Amniotic stem cell (primary cell): ENCODE measurements around the gene DLGAP5.

ENCODE experiments used
- DNase-seq: peaks from one replicate; lab custom pipeline; 2025; lab: John Stamatoyannopoulos, UW

The DLGAP5 gene

GRCh38 chr14:55180434-55180833 is 11.0 kb downstream of the DLGAP5 start:
- DNase-seq, result no peak

DNA sequence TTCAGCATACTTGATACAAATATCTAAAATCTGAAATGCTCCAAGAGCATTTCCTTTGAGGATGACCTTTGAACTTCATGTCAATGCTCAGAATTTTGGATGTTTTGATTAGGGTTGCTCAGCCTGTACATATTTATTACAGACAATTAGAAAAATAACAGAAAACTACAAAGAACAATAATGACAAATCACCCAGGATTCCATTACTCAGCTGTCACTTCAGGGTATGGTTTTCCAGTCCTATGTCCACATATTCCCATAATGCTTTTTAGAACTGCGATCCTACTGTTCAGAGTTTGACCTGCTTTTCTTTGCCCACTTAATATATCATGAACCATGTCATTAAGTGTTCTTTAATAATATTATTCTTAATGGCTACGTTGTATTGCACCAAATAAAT is 11.4 kb downstream of the DLGAP5 start:
- DNase-seq, result no peak

GRCh38 chr14:55170526-55170925 is 20.9 kb downstream of the DLGAP5 start:
- no peak for DNase-seq

DNA sequence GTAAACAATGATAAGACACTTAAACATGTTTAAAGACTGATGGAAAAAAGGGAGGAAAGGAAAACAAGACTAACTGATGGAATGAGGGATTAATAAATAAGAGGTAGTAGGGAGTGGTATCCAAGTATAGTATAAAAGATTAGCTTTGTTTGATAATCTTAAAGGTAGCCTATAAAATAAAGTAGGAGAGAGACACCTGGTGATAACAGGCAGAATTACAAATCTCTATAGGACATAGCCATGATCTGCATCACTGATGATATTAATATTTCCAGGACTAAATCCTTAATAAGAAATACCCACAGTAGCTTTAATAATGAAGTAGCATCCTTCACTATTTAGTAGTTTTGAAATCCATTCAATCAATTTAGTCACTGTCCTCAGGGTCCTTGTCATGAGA is 30.4 kb downstream of the DLGAP5 start:
- DNase-seq, result no peak

DNA sequence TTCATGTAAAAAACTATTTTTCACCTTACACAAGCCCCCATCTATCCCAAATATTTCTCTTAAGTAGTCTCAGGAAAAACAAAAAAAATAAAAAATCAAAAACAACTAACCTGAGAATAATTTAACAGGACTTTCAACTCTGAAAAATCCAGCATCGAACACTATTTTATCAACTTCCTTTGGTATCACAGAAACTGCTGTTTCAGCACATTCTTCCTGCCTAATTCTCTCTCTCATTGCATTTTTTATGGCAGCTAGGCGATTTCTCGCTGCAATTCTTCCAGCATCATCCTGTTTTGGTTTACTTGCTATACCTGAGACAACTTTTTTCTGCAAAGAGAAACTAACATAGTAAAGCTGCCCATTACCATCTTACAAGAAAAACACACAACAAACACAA is 33.0 kb downstream of the DLGAP5 start:
- no peak for DNase-seq

GRCh38 chr14:55157080-55157479 is 34.3 kb downstream of the DLGAP5 start:
- DNase-seq, result no peak

DNA sequence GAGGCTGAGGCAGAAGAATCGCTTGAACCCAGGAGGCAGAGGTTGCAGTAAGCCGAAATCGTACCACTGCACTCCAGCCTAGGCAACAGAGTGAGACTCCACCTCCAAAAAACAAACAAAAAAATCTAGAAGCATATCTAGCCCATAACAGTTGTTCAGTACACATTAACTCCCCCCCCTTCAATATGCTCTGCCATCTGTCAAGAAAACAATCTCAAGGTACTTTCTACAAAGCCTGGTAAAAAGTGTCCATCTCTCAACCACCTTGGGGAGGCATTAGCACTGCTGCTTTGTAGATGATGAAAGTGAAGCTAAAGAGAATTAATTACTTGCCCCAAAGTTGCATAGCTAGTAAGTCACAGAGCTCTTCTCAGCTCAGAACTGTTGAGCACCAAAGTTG is 37.4 kb downstream of the DLGAP5 start:
- DNase-seq, result no peak

DNA sequence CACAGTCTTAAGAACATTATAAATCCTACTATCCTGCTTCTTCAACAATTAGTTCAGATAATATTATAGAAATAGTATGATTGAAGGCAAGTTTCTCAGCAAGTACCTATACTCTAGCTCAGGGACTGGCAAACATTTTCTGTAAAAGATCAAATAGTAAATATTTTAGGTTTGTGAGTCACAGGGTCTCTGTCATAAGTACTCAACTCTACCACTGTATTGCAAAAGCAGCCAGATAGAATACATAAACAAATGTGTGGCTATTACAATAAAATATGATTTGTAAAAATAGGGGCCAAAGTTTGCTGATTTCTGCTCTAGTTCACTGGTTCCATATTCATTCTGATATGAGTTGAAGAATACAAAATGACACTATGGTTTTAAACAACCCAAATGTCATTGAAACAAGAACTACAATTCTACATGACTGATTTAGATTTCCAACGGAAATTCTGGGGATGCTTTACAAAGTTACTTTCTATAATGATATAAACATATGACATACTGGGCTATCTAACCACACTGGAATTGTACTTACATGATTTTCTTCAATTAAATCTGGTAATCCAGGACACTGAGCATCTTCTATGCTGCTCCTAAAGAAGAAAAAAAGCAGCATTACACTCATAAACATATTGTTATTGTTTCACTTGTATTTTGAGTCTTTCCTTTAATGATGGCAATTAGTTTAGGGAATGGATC is 39.2 kb downstream of the DLGAP5 start:
- no peak for DNase-seq

- no peak for DNase-seq
Observed at GRCh38 chr14:55151601-55152000, 39.8 kb downstream of the DLGAP5 start.

DNA sequence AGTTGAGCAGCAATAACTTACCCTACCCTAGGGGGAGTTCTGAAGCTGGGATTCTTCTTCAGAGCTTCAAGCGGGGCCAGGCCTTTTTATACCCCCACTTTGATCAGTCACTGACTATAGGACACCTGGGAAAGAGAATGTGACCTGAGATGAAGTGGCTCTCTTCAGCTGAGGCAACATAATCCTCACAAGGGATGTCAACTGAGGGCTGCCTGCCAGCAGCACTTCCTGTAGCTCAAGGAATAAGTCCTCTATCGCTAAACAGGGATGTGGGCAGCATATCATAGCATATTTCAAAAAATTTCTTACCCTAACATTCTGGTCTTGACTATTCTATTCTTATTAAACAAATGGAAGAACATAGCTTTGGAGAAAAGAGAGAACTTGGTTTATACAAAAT is 45.0 kb downstream of the DLGAP5 start:
- DNase-seq, result no peak

DNA sequence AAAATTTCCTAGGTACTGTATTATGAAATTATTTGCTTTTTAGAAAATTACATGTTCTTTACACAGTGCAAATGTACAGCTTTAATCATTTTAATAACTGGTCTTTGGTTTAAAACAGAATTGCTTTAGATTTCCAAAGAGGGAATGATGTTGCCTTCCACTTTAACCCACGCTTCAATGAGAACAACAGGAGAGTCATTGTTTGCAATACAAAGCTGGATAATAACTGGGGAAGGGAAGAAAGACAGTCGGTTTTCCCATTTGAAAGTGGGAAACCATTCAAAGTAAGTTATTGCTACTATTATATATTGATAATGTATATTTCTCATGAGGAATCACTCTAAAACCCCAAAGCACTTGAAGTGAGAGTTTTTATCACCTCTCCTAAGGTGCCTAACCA is 48.9 kb downstream of the DLGAP5 start:
- DNase-seq, result no peak

GRCh38 chr14:55141825-55142224 is 49.6 kb downstream of the DLGAP5 start:
- no peak for DNase-seq

- no peak for DNase-seq
Observed at GRCh38 chr14:55139696-55140509, 51.5 kb downstream of the DLGAP5 start.

DNA sequence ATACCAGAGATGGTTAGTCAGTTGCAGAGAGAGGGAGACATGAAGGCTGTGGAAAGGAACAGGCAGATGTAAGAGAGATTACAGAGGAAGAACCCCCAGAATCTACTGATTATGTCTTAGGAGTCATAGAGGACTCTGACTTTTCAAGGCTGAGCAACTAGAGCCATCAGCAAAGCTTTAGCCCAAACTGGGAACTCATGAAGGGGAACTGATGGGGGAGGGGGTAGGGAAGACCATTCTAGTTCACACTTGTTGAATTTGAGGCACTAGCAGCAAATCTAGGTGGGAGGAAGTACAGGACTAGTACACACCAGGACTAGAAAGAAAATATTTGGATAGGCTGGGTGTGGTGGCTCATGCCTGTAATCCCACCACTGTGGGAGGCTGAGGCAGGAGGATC is 52.2 kb downstream of the DLGAP5 start:
- DNase-seq, result no peak

GRCh38 chr14:55138091-55138490 is 53.3 kb downstream of the DLGAP5 start:
- no peak for DNase-seq

DNA sequence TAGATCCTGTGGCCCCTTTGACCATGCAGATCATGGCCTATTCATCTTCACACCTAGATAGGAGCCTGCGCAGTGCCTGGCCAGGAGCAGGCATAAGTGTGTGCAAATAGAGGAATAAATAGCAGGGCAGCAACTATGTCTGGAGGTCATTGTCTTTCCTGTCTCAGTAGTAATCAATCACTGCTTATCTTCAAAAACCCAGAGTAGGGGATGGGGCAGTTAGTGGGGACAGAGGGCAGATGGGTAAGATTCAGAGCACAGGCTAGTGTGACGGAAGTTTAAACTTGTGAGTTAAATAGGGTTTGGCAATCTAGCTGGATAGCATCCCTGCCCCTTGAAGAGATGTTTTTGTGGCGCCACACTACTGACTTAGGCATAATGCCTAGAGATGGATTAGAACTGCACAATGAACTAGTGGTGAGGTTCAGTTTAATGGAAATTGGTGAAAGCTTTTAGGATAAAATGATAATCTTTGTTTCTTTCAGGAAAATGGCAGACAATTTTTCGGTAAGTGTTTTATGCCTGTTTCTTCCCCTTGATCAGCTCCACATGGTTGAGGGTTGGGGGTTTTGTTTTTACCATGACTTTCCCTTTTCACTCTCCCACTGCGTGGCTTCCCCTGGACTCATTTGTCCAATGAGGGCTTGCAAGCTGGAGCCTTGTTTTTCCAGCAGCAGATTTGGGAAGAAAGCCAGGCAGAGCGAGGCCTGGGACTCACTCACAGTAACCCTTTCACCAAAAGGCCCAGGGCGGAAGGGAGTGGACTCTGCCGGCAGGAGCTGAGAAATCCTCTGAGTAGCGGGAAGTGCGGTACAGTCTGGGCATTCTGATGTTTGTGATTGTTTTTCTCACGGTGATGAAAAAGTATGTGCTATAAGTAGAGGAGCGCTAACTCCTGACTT is 54.2 kb downstream of the DLGAP5 start:
- DNase-seq, result peak; percentile 70

DNA sequence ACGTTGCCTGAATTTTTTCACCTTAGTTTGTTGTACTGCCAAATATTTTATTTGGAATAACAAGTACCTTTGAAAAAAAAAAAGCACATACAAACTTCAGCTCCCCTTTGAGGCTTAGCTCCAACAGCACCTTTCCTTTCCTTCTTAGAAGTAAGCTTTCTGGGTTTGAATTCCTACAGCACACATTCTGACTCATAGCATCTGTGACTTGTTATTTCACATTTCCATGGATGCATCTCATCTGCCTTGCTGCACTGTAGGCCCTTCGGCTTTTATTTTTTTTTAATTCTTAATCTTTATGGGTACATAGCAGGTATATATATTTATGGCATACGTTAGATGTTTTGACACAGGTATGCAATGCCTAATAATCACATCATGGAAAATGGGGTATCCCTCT is 55.1 kb downstream of the DLGAP5 start:
- peak; percentile 37 for DNase-seq

DNA sequence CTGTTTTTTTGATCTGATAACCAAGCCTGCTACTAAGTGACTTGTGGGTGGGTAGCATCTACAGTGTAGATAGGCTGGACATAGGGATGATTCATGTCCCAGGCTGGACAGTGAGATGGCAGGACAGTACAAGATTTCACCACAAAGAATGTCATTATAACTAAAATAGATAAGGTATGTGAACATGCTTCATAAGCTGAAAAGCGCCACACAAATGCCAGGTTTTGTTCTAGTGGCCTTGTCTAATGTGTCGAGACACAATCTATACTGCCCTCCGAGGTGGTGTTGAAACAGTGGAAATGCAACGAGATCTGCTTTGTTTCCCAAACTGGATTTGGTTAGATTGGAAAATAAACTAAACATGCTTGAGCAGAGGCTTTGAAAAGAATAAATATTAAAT is 58.0 kb downstream of the DLGAP5 start:
- DNase-seq, result no peak

DNA sequence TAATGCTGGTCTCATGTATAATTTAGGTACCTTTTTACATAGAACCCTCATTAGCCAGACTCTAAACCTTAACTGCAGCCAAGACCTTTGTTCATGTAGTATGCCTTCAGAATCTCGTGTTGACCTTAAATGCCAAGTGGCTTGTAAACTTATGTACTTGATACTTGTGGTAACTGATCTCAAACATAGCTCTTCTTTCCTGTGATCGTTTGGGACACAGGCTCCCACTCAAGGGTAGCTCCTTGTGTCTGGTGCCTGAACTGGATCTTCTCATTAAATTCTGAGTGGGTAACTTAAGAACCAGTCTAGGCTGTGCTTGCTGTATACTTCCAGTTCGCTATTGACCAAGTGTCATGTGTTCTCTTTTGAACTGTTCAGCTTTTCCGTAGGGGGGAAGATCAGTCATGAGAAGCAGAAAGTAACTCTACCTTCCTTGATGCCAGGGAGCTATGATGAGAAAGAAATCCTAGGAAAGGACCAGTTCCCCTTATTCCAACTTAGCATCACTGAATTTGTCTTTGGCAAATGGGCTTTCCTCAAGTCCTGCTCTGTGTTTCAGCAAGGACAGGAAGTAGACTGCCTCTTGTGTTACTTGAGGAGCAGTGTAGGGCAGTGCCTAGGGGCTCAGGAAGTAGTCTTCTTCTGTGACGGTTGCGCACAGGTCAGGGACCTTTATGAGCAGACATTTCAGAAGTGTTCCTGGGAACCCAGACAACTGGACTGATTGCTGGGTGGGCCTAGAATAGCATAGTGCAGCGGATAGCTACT is 59.8 kb downstream of the DLGAP5 start:
- DNase-seq, result no peak

- DNase-seq, result no peak
Observed at GRCh38 chr14:55130196-55130550, 61.2 kb downstream of the DLGAP5 start.

GRCh38 chr14:55129428-55130195 is 61.8 kb downstream of the DLGAP5 start:
- peak; percentile 57 for DNase-seq
